ENCODE data around the gene ZNF324.

DNA sequence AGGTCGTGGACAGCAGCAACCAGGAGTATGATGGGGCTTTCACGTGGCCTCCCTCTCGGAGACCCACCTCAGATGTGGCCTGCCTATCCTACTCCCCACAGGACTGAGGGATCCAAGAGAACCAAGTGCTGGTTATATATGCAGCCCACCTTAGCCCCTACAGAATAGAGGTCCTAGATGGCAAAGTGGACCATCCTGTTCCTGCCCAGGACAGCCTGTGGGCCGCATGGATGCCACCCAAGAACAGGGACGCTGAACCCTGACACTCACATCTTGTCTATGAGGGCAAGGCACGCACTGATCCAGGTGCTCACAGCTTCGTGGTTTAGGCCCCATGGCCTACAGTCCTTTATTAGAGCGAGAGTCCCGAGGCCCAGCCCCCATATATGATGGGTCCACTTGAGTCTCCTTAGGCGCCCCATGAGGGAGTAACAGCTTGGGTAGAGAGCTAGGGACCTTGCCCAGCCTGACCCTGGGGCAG is 46.4 kb downstream of the ZNF324 start:
- TF ChIP-seq, protein P1, sequence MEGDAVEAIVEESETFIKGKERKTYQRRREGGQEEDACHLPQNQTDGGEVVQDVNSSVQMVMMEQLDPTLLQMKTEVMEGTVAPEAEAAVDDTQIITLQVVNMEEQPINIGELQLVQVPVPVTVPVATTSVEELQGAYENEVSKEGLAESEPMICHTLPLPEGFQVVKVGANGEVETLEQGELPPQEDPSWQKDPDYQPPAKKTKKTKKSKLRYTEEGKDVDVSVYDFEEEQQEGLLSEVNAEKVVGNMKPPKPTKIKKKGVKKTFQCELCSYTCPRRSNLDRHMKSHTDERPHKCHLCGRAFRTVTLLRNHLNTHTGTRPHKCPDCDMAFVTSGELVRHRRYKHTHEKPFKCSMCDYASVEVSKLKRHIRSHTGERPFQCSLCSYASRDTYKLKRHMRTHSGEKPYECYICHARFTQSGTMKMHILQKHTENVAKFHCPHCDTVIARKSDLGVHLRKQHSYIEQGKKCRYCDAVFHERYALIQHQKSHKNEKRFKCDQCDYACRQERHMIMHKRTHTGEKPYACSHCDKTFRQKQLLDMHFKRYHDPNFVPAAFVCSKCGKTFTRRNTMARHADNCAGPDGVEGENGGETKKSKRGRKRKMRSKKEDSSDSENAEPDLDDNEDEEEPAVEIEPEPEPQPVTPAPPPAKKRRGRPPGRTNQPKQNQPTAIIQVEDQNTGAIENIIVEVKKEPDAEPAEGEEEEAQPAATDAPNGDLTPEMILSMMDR (IDR thresholded peaks at IDR 0.05; ENCODE audit: low read length), result no peak
- no peak for TF ChIP-seq EZH2 (IDR thresholded peaks at IDR 0.05; ENCODE audit: borderline replicate concordance, low read length)

All from OCI-LY1 (cell line).